Keratinocyte (primary cell): Measurements from ENCODE around the gene CDH8. TPM values are rescaled to one million over a fixed set of nuclear protein-coding genes. Genes with fewer than 3 reads are reported as not detected.

Experiments used
- DNase-seq: peaks from one replicate; pipeline ENCODE4 v3.0.0-alpha.2; 2011; ENCODE audit warnings: low read depth, missing footprints, low spot score
- FAIRE-seq: peaks from 2 replicates; lab custom pipeline; 2011; peaks lifted over from hg19 to GRCh38; lab: Jason Lieb, UNC
- H2AFZ ChIP-seq: 2 replicates; pipeline ENCODE4 v1.6.0; 2012; ENCODE audit warnings: low read length, control low read depth, inconsistent platforms; ENCODE audit not compliant: control insufficient read depth
- H3K27ac ChIP-seq: 2 replicates; pipeline ENCODE4 v1.5.1; 2011; ENCODE audit warnings: low read length; ENCODE audit not compliant: control insufficient read depth, insufficient read depth
- H3K27me3 ChIP-seq: 3 replicates; pipeline ENCODE4 v1.6.0; 2011; ENCODE audit warnings: low read length; ENCODE audit not compliant: control insufficient read depth, insufficient read depth; ENCODE audit errors: extremely low read depth
- H3K36me3 ChIP-seq, 2 experiments: 2 replicates in 1 of 2; 3 replicates in 1 of 2; pipeline ENCODE4 v1.5.1; 2011; ENCODE audit warnings: low read length in 2 of 2, mild to moderate bottlenecking in 1 of 2; ENCODE audit not compliant: control insufficient read depth in 2 of 2, insufficient read depth in 2 of 2; ENCODE audit errors: extremely low read depth in 1 of 2
- H3K4me1 ChIP-seq: 3 replicates; pipeline ENCODE4 v1.5.1; 2011; ENCODE audit warnings: low read length; ENCODE audit not compliant: control insufficient read depth, insufficient read depth; ENCODE audit errors: extremely low read depth
- H3K4me2 ChIP-seq: 3 replicates; pipeline ENCODE4 v1.6.0; 2011; ENCODE audit warnings: low read depth, low read length; ENCODE audit not compliant: control insufficient read depth, insufficient read depth; ENCODE audit errors: extremely low read depth
- H3K4me3 ChIP-seq, 3 experiments: fragments of 200-600 bp in 1 of 3; sonication (generic) in 1 of 3; 2 replicates in 2 of 3; 3 replicates in 1 of 3; pipeline ENCODE4 v1.5.1; 2011 to 2016; ENCODE audit warnings: low read length in 3 of 3, mild to moderate bottlenecking in 3 of 3, control low read depth in 2 of 3, inconsistent platforms in 1 of 3, low read depth in 1 of 3, mixed read lengths in 1 of 3, mixed run types in 1 of 3, moderate library complexity in 1 of 3; ENCODE audit not compliant: control insufficient read depth in 2 of 3, insufficient read depth in 2 of 3; ENCODE audit errors: extremely low read depth in 1 of 3
- H3K79me2 ChIP-seq: 2 replicates; pipeline ENCODE4 v1.6.0; 2012; ENCODE audit warnings: low read length; ENCODE audit not compliant: control insufficient read depth, insufficient read depth
- H3K9ac ChIP-seq: 3 replicates; pipeline ENCODE4 v1.6.0; 2011; ENCODE audit warnings: low read length; ENCODE audit not compliant: control insufficient read depth, insufficient read depth; ENCODE audit errors: extremely low read depth
- H3K9me1 ChIP-seq: 3 replicates; pipeline ENCODE4 v1.6.0; 2011; ENCODE audit warnings: low read length; ENCODE audit not compliant: control insufficient read depth, insufficient read depth; ENCODE audit errors: extremely low read depth
- H3K9me3 ChIP-seq: 2 replicates; pipeline ENCODE4 v1.5.1; 2012; ENCODE audit warnings: low read depth, low read length; ENCODE audit not compliant: control insufficient read depth
- H4K20me1 ChIP-seq: 3 replicates; pipeline ENCODE4 v1.6.0; 2011; ENCODE audit warnings: low read length; ENCODE audit not compliant: control insufficient read depth, insufficient read depth; ENCODE audit errors: extremely low read depth
- EZH2 ChIP-seq: IDR thresholded peaks from one replicate; pipeline ENCODE4 v1.6.1; 2012; ENCODE audit warnings: inconsistent platforms, mild to moderate bottlenecking, low read length, moderate library complexity
- dilution Hi-C: fragments of 300-500 bp; cut with MboI; formaldehyde crosslinking; loops from one replicate; pipeline ENCODE4 v1.7.0; 2020; ENCODE audit warnings: low sequenced_read_pairs; ENCODE audit not compliant: extremely low pct_ligation_motif_present
- polyA plus RNA-seq, 5 experiments: library from polyadenylated mRNA; depleted of rRNA in 3 of 5; stranded (reverse) in 3 of 5; stranded (forward) in 1 of 5; unstranded in 1 of 5; fragments of >200 nt; gene quantifications; 1 replicate in 1 of 5; 2 replicates in 3 of 5; 3 replicates in 1 of 5; pipeline versions ENCODE4 v1.2.1 to v1.2.3, GENCODE V29; 2011 to 2012; ENCODE audit warnings: missing spikeins in 2 of 5, low read depth in 1 of 5, low replicate concordance in 1 of 5
- TF ChIP-seq, protein P1 (sequence below), 3 experiments: IDR thresholded peaks in 1 of 3; conservative IDR thresholded peaks in 1 of 3; optimal IDR thresholded peaks in 1 of 3; 2 replicates in 2 of 3; 3 replicates in 1 of 3; pipeline versions ENCODE3 to v1.5.1; 2011; ENCODE audit warnings: low read length in 3 of 3, mild to moderate bottlenecking in 3 of 3, moderate library complexity in 2 of 3, control low read depth in 1 of 3, inconsistent platforms in 1 of 3; ENCODE audit not compliant: insufficient read depth in 2 of 3; ENCODE audit errors: extremely low read depth in 1 of 3

The CDH8 gene
- polyA plus RNA-seq, 1 donor (not counting 4 experiments of a cell fraction or from before 2014, with no cell fraction given): 0.18 TPM

DNA sequence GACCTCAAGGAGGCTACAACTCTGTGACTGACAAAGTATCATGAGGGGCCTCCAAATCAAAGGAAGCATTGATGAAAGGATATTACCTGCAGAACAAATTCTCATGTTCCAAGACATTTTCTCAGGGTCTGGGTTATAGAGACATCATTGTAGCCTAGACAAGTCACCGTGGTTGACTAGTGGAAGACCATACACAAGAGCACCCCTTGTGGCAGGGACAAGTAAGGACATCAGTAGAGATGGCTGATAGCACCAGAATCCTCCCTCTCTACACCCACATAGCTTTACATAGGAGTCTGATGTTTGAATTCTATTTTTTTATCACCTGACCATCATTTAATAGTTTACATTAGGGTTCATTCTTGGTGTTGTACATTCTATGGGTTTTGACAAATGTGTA lies 32.5 kb upstream of the CDH8 start:
- H3K4me2 ChIP-seq: no peak overlapping the region
- no peak overlapping the region for H3K9ac ChIP-seq
- H3K27me3 ChIP-seq: no peaks in the 10 kb centered on the region
- H3K4me3 ChIP-seq: no peak overlapping the region
- TF ChIP-seq, protein P1, sequence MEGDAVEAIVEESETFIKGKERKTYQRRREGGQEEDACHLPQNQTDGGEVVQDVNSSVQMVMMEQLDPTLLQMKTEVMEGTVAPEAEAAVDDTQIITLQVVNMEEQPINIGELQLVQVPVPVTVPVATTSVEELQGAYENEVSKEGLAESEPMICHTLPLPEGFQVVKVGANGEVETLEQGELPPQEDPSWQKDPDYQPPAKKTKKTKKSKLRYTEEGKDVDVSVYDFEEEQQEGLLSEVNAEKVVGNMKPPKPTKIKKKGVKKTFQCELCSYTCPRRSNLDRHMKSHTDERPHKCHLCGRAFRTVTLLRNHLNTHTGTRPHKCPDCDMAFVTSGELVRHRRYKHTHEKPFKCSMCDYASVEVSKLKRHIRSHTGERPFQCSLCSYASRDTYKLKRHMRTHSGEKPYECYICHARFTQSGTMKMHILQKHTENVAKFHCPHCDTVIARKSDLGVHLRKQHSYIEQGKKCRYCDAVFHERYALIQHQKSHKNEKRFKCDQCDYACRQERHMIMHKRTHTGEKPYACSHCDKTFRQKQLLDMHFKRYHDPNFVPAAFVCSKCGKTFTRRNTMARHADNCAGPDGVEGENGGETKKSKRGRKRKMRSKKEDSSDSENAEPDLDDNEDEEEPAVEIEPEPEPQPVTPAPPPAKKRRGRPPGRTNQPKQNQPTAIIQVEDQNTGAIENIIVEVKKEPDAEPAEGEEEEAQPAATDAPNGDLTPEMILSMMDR (optimal IDR thresholded peaks at IDR 0.05 in 1 of 3, IDR thresholded peaks at IDR 0.05 in 1 of 3, conservative IDR thresholded peaks at IDR 0.05 in 1 of 3; ENCODE audit: extremely low read depth in 1 of 3, insufficient read depth in 2 of 3, low read length in 3 of 3): peak in 2 of 3 experiments; percentile 14 to 45
- no peak for TF ChIP-seq EZH2
- H4K20me1 ChIP-seq: no peaks in the 10 kb centered on the region
- H3K4me1 ChIP-seq: no peaks in the 10 kb centered on the region
- no peak overlapping the region for H2AFZ ChIP-seq
- H3K79me2 ChIP-seq: no peaks in the 10 kb centered on the region
- no peaks in the 10 kb centered on the region for H3K36me3 ChIP-seq
- H3K9me3 ChIP-seq: no peaks in the 10 kb centered on the region
- no peak for FAIRE-seq
- dilution Hi-C loops: no loop called here
- H3K9me1 ChIP-seq: no peaks in the 10 kb centered on the region
- H3K27ac ChIP-seq: no peak overlapping the region
- DNase-seq: no peak

DNA sequence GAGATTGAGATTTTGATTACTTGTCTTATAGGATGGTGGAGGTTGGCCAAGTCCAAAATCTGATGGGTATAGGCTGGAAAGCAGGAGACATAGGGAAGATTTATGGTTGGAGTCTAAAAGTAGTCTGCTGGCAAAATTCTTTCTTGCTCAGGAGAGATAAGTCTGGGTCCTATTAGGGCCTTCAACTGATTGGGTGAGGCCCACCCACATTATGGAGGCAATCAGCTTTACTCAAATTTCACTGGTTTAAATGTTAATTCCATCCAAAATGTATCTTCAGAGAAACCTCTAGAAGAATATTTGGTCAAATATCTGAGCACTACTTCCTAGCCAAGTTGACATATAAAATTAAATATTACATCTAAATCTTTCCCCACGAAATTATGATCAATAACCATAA lies 31.7 kb upstream of the CDH8 start:
- DNase-seq: no peak

More for the DNA sequence above, 31.7 kb upstream of the CDH8 start:
- Histone ChIP-seq H3K9me3 (no peaks in the 10 kb centered on the region), H3K9ac (no peak overlapping the region), H4K20me1 (no peaks in the 10 kb centered on the region), H3K36me3 (no peaks in the 10 kb centered on the region), H3K4me1 (no peaks in the 10 kb centered on the region), H2AFZ (no peak overlapping the region), H3K4me2 (no peak overlapping the region), H3K4me3 (no peak overlapping the region), H3K27me3 (no peaks in the 10 kb centered on the region), H3K79me2 (no peaks in the 10 kb centered on the region), H3K9me1 (no peaks in the 10 kb centered on the region), H3K27ac (no peak overlapping the region)
- dilution Hi-C loops: no loop called here
- TF ChIP-seq, protein P1 (optimal IDR thresholded peaks at IDR 0.05 in 1 of 3, IDR thresholded peaks at IDR 0.05 in 1 of 3, conservative IDR thresholded peaks at IDR 0.05 in 1 of 3; ENCODE audit: extremely low read depth in 1 of 3, insufficient read depth in 2 of 3, low read length in 3 of 3): no peak
- no peak for TF ChIP-seq EZH2
- FAIRE-seq: no peak
